T-cell (primary cell): ENCODE results near the gene TCFL5. TPM values are rescaled to one million over a fixed set of nuclear protein-coding genes. Genes with fewer than 3 reads are reported as not detected.

Experiments
- ATAC-seq, 4 experiments: fragments of 200-7000 bp in 3 of 4; fragments of 150-1000 bp in 1 of 4; cut with Tn5 transposase; replicated peaks in 1 of 4; 1 replicate in 3 of 4; 2 replicates in 1 of 4; pipeline ENCODE4 v1.10.0; 2021; ENCODE audit warnings: moderate library complexity in 3 of 4, mild to moderate bottlenecking in 2 of 4, moderate number of reproducible peaks in 1 of 4
- CTCF ChIA-PET, 2 donors: fragments of 300-600 bp; sonication (Branson Sonifier 250); formaldehyde crosslinking; loops; one replicate each; lab custom pipeline; 2022; ENCODE audit warnings: antibody characterized with exemption in 2 of 2; lab: Charles Lee
- POLR2A ChIA-PET, 2 donors: fragments of 300-600 bp; sonication (Branson Sonifier 250); formaldehyde crosslinking; loops; one replicate each; lab custom pipeline; 2022; ENCODE audit warnings: antibody characterized with exemption in 2 of 2; lab: Charles Lee
- DNase-seq, 35 experiments: peaks; one replicate each; pipeline versions ENCODE4 v3.0.0 to v3.0.0-alpha.2; 2013 to 2023
- H3K27ac ChIP-seq: one replicate; pipeline ENCODE4 v1.5.1; 2013; ENCODE audit warnings: low read length
- H3K27me3 ChIP-seq, 2 experiments: replicated peaks in 1 of 2; 1 replicate in 1 of 2; 2 replicates in 1 of 2; pipeline versions ENCODE4 v1.6.1 to v1.7.0; 2013; ENCODE audit warnings: low read length in 1 of 2, mixed read lengths in 1 of 2; ENCODE audit not compliant: control insufficient read depth in 2 of 2, insufficient read depth in 2 of 2; ENCODE audit errors: extremely low read depth in 1 of 2
- H3K36me3 ChIP-seq, 2 donors: 1 replicate in 1 of 2; 2 replicates in 1 of 2; pipeline versions ENCODE4 v1.6.1 to v1.7.0; 2013; ENCODE audit warnings: low read length in 1 of 2; ENCODE audit not compliant: control insufficient read depth in 2 of 2, insufficient read depth in 1 of 2; ENCODE audit errors: extremely low read depth in 1 of 2
- H3K4me1 ChIP-seq, 2 experiments: 1 replicate in 1 of 2; 2 replicates in 1 of 2; pipeline versions ENCODE4 v1.6.1 to v1.7.0; 2013; ENCODE audit warnings: low read length in 2 of 2, mixed read lengths in 1 of 2; ENCODE audit not compliant: insufficient read depth in 2 of 2, control insufficient read depth in 1 of 2; ENCODE audit errors: extremely low read depth in 1 of 2
- H3K4me3 ChIP-seq, 2 donors: 1 replicate in 1 of 2; 2 replicates in 1 of 2; pipeline versions ENCODE4 v1.5.1 to v1.7.0; 2013; ENCODE audit warnings: mild to moderate bottlenecking in 2 of 2, low read length in 1 of 2, moderate library complexity in 1 of 2; ENCODE audit not compliant: control insufficient read depth in 1 of 2; ENCODE audit errors: extremely low read depth in 1 of 2
- H3K9me3 ChIP-seq: 2 replicates; pipeline ENCODE4 v1.7.0; 2013
- H3K27ac Mint-ChIP-seq, 2 donors: one replicate each; pipeline ENCODE4 v1.8.0; 2020 to 2021; ENCODE audit warnings: mild to moderate bottlenecking in 2 of 2, mixed read lengths in 2 of 2
- H3K27me3 Mint-ChIP-seq, 2 donors: one replicate each; pipeline ENCODE4 v1.8.0; 2021 to 2022; ENCODE audit warnings: mixed read lengths in 2 of 2
- H3K36me3 Mint-ChIP-seq: one replicate; pipeline ENCODE4 v1.8.0; 2021; ENCODE audit warnings: mixed read lengths
- H3K4me1 Mint-ChIP-seq, 3 donors: one replicate each; pipeline ENCODE4 v1.8.0; 2020 to 2022; ENCODE audit warnings: mixed read lengths in 3 of 3, mild to moderate bottlenecking in 1 of 3
- H3K4me3 Mint-ChIP-seq, 3 donors: one replicate each; pipeline ENCODE4 v1.8.0; 2020 to 2022; ENCODE audit warnings: mild to moderate bottlenecking in 3 of 3, mixed read lengths in 3 of 3, moderate library complexity in 3 of 3
- H3K9me3 Mint-ChIP-seq, 3 donors: one replicate each; pipeline ENCODE4 v1.8.0; 2020 to 2022; ENCODE audit warnings: mixed read lengths in 3 of 3
- WGBS: methylation state at CpG from one replicate; pipeline ENCODE4 v1.1.5; 2013; ENCODE audit warnings: missing lambda C conversion rate; ENCODE audit not compliant: insufficient coverage; 5-methylcytosine and 5-hydroxymethylcytosine counted together
- total RNA-seq, 35 experiments: library from RNA in 6 of 35; stranded (reverse) in 6 of 35; fragments of 120-200 nt in 1 of 35; gene quantifications; one replicate each; pipeline versions ENCODE4 v1.2.1 to v1.2.4 and lab custom pipeline; 2013 to 2026

Gene TCFL5
- total RNA-seq, 5 donors from 2014 or later (not counting 1 experiment from before 2014, with no cell fraction given), result 5.0 to 12.7 (median 8.5) TPM

DNA sequence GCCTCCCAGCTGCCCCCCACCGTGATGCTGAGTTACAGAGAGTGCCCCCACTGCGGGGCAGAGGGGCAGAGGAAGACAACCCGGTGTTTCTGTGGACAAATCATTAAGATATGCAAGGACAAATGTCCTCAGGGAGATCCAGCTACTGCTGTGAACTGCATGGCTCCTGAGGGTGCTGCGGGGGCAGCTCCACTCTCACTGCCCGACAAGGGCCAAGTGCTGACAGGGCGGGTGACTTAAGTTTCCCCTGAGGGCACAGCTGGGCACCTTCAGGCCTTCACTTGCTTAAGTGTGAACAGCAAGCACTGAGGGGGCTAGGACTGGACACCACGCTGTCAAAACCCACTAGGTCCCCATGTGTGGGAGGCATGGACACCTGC, 26.2 kb upstream of the TCFL5 start:
- Histone ChIP-seq H3K27ac (no peak overlapping the region), H3K9me3 (no peaks in the 10 kb centered on the region), H3K36me3 (peaks cover 38 to 68% of the 10 kb centered on the region in 2 donors), H3K4me3 (no peak overlapping the region), H3K27me3 (no peaks in the 10 kb centered on the region), H3K4me1 (peaks cover 18 to 27% of the 10 kb centered on the region in 2 experiments)
- 96% methylated on average over 6 of the region's 7 CpGs for WGBS
- no peaks in the 10 kb centered on the region for H3K27me3 Mint-ChIP-seq
- H3K9me3 Mint-ChIP-seq, result no peaks in the 10 kb centered on the region
- ATAC-seq (no peak), DNase-seq (no peak)
- ChIA-PET POLR2A (no interaction called here), CTCF (interaction anchor here in 1 of 2 donors (1.0 kb wide), 1 partner anchor 14 kb away, joined by 5 read pairs; no protein-coding TSS in a partner anchor)
- no peak overlapping the region for H3K4me3 Mint-ChIP-seq
- peaks cover 7 to 45% (median 25%) of the 10 kb centered on the region in 3 donors for H3K4me1 Mint-ChIP-seq
- H3K27ac Mint-ChIP-seq, result peak overlapping the region in 1 of 2 donors; percentile 39
- H3K36me3 Mint-ChIP-seq, result peaks cover 45% of the 10 kb centered on the region

DNA sequence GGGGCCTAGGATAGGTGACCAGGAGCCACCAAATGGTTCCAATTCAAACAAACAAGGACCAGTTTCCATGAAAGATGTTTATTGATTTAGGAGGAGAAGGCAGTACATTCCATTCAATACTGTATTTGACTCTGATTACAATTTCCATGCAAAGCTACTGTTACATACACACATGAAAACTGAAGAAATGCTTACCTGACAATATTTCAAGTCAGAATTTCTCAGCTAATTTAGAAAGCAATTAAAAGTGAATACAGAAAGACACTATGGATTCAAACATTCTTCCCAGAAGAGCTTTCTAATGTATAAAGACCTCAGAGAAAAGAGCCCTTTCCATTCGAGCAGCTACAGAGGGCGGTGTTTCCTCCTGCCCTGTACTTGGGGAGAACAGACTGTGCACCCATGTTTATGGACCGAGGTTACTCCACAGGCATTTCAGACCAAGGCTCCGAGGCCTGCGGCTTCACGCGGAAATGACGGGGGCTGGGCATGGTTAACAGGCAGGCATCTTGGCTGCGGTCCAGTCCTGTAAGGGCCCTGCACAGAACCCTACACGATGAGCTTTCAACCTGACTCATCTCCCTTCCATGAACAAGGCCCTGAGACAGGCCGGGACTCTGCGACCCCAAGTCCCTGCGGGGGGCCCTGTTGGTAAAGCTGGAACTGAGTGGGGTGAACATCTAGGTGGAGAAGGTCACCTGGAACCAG, 25.7 kb upstream of the TCFL5 start:
- no peak overlapping the region for H3K27ac ChIP-seq
- H3K36me3 Mint-ChIP-seq, result peaks cover 40% of the 10 kb centered on the region

DNA sequence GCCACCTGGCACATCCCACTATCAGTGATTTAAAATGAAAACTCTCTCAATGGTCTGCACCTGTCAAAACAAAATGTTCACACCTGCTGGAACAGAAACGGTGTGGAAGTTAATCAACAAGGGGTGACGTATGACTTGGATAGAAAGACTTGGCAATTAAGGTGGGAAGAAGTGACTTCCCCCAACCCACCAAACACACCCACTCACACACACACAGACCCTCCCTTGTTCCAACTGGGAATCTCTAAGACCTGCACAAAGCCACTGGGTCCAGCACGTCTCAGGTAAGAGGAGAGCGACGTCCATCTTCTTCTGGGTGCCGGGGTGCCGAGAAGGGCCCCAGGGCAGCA, 25.1 kb upstream of the TCFL5 start:
- ATAC-seq (no peak), DNase-seq (no peak)
- no peak overlapping the region for H3K27ac ChIP-seq
- Mint-ChIP-seq H3K27me3 (no peaks in the 10 kb centered on the region), H3K9me3 (no peaks in the 10 kb centered on the region), H3K4me3 (no peak overlapping the region), H3K36me3 (peaks cover 41% of the 10 kb centered on the region), H3K27ac (no peak overlapping the region), H3K4me1 (peaks cover 7 to 33% (median 13%) of the 10 kb centered on the region in 3 donors)
- CTCF ChIA-PET, result interaction anchor here in 1 of 2 donors (0.6 kb wide), 1 partner anchor 550 kb away, joined by 5 read pairs; no protein-coding TSS in a partner anchor
- peaks cover 7 to 18% of the 10 kb centered on the region in 2 experiments for H3K4me1 ChIP-seq
- H3K27me3 ChIP-seq, result no peaks in the 10 kb centered on the region
- peaks cover 36 to 59% of the 10 kb centered on the region in 2 donors for H3K36me3 ChIP-seq
- H3K4me3 ChIP-seq, result no peak overlapping the region
- WGBS, result 100% methylated on average over 3 of the region's 7 CpGs
- no peaks in the 10 kb centered on the region for H3K9me3 ChIP-seq
- POLR2A ChIA-PET, result no interaction called here

More for the DNA sequence above, 25.7 kb upstream of the TCFL5 start:
- Mint-ChIP-seq H3K4me1 (peaks cover 7 to 40% (median 19%) of the 10 kb centered on the region in 3 donors), H3K4me3 (no peak overlapping the region), H3K27ac (peak overlapping the region in 1 of 2 donors; percentile 39), H3K27me3 (no peaks in the 10 kb centered on the region), H3K9me3 (no peaks in the 10 kb centered on the region)
- 73% methylated on average over 8 of the region's 13 CpGs for WGBS
- peaks cover 13 to 24% of the 10 kb centered on the region in 2 experiments for H3K4me1 ChIP-seq
- DNase-seq (peak in 28 of 35 experiments; percentile 14 to 52 (median 36)), ATAC-seq (peak; percentile 36 to 50 (median 41))
- no peaks in the 10 kb centered on the region for H3K27me3 ChIP-seq
- H3K9me3 ChIP-seq, result no peaks in the 10 kb centered on the region
- ChIA-PET CTCF (interaction anchor here in 1 of 2 donors (0.6 to 1.0 kb wide), 2 partner anchors 14 to 549 kb away, joined by 5 read pairs; no protein-coding TSS in a partner anchor), POLR2A (no interaction called here)
- H3K36me3 ChIP-seq, result peaks cover 38 to 63% of the 10 kb centered on the region in 2 donors
- no peak overlapping the region for H3K4me3 ChIP-seq

DNA sequence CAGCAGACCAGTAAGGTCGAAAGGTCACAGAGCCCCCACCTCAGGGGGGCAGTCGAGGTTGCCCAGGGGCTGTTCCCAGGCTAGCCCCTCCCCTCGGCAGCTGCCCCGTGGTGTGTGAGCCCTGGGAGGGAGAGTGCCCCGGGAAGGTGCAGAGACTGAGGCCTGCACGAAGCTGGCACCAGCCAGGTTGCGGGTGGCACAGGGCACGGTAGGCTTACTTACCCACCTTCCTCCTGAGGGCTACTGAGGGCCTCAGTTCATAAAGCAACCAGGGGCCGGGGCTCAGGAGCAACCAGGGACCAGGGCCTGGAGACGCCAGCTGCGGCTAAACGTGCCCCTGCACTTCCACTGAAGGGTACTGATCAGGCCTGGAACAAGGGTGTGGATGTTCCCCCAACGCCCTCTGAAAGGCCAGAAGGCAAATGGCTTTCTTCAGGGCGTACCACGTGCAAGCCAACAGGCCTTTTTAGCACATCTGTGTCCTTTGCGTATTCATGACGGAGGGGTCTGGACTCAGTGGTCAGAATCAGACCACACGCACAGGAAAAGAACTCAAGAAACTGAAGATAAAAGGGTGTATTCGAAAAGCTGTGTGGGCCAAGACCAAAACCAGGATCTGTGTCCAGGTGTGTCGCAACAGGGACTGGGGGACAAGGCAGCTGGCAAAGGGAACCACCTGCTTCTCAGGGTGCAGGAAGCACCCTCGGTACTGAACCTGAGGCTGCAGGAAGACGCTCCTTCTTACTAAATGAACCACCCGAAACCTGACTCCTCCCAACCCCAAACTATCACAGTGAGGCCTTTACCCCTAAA, 24.5 kb upstream of the TCFL5 start:
- peaks cover 5 to 28% (median 7%) of the 10 kb centered on the region in 3 donors for H3K4me1 Mint-ChIP-seq
- H3K27ac Mint-ChIP-seq, result peak overlapping the region in 1 of 2 donors; percentile 23
- no peak overlapping the region for H3K4me3 Mint-ChIP-seq
- H3K27ac ChIP-seq, result no peak overlapping the region
- no peak for DNase-seq
- no peaks in the 10 kb centered on the region for H3K9me3 Mint-ChIP-seq
- H3K36me3 ChIP-seq, result peaks cover 42 to 58% of the 10 kb centered on the region in 2 donors
- ChIA-PET CTCF (no interaction called here), POLR2A (no interaction called here)
- no peaks in the 10 kb centered on the region for H3K27me3 Mint-ChIP-seq
- peaks cover 40% of the 10 kb centered on the region for H3K36me3 Mint-ChIP-seq
- no peaks in the 10 kb centered on the region for H3K27me3 ChIP-seq
- H3K4me3 ChIP-seq, result no peak overlapping the region
- H3K4me1 ChIP-seq, result peaks cover 4 to 13% of the 10 kb centered on the region in 2 experiments
- H3K9me3 ChIP-seq, result no peaks in the 10 kb centered on the region
- peak in 1 of 4 experiments; percentile 16 for ATAC-seq
- 90% methylated on average over 18 of the region's 23 CpGs for WGBS

DNA sequence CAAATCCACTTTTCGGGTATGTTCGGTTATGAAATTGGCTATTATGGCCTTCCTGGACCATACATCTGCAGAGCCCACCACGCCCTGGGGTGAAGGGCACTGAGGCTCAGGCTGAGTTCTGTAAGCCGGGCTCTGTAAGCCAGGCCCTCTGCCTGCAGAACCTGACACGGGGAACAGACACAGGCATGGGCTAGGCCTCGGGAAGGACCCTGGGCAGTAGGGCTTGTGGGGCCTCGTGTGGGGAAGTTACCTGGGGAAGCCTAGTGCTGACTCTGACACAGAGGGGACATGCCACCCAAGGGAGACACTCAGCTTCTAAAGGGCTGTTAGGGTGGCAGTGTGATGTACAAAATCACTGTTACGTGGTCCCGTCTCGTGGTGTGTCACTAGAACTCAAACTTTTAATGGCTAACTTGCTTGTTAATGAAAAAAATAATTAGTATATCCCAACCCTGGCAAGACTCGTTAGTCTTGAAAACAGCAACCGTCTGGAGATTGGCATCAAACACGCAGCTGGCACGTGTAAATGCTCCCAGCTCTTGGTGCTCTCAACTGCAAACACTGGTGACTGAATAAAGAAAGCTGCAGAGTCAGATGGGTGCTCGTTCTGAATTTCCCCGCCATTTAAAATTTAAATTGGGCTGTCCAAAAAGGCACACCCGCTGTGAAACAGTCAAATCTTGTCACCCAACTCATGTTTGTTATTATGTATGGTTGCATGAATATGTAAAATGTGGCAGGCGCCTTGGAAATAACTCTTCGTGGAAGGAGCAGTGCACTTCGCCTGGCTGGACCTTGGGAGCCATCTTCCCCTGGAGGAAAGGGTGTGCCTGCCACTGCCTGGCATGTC, 23.6 kb upstream of the TCFL5 start:
- H3K27me3 Mint-ChIP-seq, result no peaks in the 10 kb centered on the region
- H3K4me3 ChIP-seq, result no peak overlapping the region
- no peak overlapping the region for H3K27ac ChIP-seq
- H3K9me3 ChIP-seq, result no peaks in the 10 kb centered on the region
- no peak for ATAC-seq
- peaks cover 0 to 20% (median 2%) of the 10 kb centered on the region in 3 donors for H3K4me1 Mint-ChIP-seq
- peaks cover 0 to 4% of the 10 kb centered on the region in 2 experiments for H3K4me1 ChIP-seq
- no peak overlapping the region for H3K4me3 Mint-ChIP-seq
- peaks cover 33% of the 10 kb centered on the region for H3K36me3 Mint-ChIP-seq
- ChIA-PET POLR2A (no interaction called here), CTCF (no interaction called here)
- peaks cover 49 to 54% of the 10 kb centered on the region in 2 donors for H3K36me3 ChIP-seq
- H3K27ac Mint-ChIP-seq, result peak overlapping the region in 1 of 2 donors; percentile 23
- DNase-seq, result no peak
- WGBS, result 93% methylated on average over 11 of the region's 20 CpGs
- no peaks in the 10 kb centered on the region for H3K9me3 Mint-ChIP-seq
- H3K27me3 ChIP-seq, result no peaks in the 10 kb centered on the region
